Renal cortical epithelial cell (primary cell): ENCODE results near the gene RIPK3. TPM values are rescaled to one million over a fixed set of nuclear protein-coding genes. Genes with fewer than 3 reads are reported as not detected.
"Not testable (repeated sequence)": the region's sequence is repeated elsewhere in the genome, so short reads cannot be mapped to it uniquely, and the experiment has no call there.

Source experiments
- DNase-seq: peaks from one replicate; pipeline ENCODE4 v3.0.0-alpha.2; 2011; ENCODE audit warnings: low read depth
- total RNA-seq: library from RNA; depleted of rRNA; stranded (reverse); fragments of >200 nt; gene quantifications from 2 replicates; pipeline ENCODE4 v1.2.3, GENCODE V29; 2014

The RIPK3 gene
- total RNA-seq, 1 donor from 2014 or later = 1.8 TPM

DNA sequence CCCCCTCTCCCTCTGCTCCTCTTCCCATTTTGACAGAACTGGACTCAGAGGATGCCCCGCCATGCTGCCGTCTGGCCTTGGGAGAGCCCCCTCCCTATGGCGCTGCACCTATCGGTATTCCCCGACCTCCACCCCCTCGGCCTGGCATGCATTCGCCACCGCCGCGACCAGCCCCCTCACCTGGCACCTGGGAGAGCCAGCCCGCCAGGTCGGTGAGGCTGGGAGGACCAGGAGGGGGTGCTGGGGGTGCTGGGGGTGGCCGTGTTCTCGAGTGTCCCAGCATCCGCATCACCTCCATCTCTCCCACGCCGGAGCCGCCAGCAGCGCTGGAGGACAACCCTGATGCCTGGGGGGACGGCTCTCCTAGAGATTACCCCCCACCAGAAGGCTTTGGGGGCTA lies 29.7 kb upstream of the RIPK3 start:
- no peak for DNase-seq

GRCh38 chr14:24368562-24369252 lies 28.9 kb upstream of the RIPK3 start:
- no peak for DNase-seq

GRCh38 chr14:24368212-24368561 lies 28.4 kb upstream of the RIPK3 start:
- no peak for DNase-seq

- peak; percentile 81 for DNase-seq
Measured at GRCh38 chr14:24367514-24368211, 27.9 kb upstream of the RIPK3 start, which contains the start of gene NFATC4. Gene NFATC4 (plus strand): TSS chr14:24368184. CDS start chr14:24368341, 157 bp downstream.

GRCh38 chr14:24366721-24367513 lies 27.1 kb upstream of the RIPK3 start:
- peak; percentile 83 for DNase-seq

DNA sequence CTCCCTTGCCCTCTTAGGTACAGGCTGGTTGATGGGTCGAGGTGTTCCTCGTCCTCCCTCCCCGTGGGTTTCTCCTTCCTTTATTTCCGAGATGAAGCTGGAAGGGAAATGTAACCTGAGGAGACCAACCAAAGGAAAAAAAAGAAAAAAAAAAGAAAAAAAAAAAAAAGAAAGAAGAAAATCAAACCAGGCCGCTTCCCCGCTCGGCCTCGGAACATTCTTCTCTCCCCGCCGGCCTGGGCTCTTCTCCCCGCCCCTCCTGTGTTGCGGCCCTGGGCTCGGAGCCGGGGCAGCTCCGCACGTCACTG lies 26.6 kb upstream of the RIPK3 start:
- DNase-seq = peak; percentile 16

- DNase-seq = peak; percentile 82
Measured at GRCh38 chr14:24365600-24366412, 26.0 kb upstream of the RIPK3 start.

DNA sequence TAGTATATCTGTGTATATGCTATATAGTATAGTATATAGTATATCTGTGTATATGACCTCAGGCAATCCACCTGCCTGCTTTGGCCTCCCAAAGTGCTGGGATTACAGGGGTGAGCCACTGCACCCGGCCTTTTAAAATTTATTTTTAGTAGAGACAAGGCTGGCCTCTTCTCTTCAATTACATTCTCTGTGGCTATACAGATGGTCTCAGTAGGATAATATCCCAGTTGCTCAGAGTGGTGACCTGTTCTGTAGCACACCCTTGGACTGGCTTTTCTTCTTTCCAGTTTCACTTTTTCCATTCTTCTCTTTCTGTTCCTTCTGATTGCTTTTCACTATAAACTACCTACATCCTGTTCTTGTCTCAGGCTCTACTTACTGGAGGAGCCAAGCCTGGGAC lies 25.1 kb upstream of the RIPK3 start:
- DNase-seq = no peak

DNA sequence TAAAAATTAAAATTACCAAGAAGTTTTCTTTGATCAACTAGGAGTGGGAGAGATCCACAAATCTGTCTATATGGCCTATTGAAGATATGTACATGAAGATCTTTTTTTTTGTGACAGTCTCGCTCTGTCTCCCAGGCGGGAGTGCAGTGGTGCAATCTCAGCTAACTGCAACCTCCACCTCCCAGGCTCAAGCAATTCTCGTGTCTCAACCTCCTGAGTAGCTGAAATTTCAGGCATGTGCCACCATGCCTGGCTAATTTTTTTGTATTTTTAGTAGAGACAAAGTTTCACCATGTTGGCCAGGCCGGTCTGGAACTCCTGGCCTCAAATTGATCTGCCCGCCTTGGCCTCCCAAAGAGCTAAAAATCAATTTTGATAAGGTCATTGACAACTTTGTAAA lies 23.6 kb upstream of the RIPK3 start:
- DNase-seq = no peak

DNA sequence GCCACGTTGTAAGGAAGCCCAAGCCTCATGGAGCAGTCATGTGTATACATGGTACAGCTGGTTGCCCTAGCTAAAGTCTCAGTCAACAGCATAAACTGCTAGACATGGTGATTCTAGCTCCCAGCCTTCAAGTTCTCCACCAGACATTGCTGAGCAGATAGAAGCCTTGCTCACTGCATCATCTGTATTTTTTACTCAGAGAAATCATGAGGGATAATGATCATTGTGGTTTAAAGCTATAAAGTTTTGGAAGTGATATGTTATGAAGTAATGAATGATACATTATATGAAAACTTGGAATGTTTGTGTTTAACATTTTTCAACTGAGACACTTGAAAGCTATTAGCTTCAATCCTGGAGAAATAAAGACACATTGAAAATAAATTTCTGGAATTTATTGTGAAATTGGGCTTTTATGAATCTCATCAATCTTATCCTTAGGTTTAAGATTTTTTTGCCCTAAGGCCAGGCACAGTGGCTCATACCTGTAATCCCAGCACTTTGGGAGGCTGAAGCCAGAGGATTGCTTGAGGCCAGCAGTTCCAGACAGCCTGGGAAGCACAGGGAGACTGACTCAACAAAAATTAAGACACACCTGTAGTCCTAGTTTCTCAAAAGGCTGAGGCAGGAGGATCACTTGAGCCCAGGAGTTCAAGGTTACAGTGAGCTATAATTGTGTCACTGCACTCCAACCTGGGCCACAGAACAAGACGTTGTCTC lies 22.6 kb upstream of the RIPK3 start:
- DNase-seq = no peak

DNA sequence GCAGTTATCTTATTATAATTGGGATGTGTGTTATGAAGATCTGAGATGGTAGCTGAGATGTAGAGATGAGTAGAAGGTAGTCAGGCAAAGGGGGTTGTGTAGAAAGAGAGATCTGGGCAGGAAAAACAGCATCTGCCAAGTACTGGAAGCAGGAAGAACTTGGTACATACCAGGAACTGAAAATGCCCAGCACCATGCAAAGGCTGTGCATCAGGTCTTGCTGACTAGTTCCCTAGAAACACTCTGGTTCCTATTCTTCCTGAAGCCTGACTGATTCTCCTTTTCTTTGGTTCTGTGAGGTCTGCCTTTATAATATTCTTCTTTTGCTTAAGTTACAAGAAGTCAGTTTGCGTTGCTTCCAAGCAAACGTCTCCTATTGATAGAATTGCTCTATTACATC lies 21.5 kb upstream of the RIPK3 start:
- no peak for DNase-seq

DNA sequence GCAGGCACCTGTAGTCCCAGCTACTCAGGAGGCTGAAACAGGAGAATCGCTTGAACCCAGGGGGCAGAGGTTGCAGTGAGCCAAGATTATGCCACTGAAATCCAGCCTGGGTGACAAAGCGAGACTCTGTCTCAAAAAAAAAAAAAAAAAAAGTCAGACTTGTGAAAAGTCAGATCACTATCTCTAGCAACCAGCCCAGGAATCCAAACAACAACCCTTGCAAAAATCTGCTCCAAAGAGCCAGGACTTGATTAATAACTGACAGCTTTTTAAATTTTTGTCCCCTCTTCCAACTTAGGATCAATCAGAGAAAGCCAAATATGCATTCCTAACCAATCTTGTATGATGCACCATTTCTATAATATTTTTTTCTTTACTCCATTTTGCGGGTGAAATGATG lies 20.5 kb upstream of the RIPK3 start:
- DNase-seq = no peak

DNA sequence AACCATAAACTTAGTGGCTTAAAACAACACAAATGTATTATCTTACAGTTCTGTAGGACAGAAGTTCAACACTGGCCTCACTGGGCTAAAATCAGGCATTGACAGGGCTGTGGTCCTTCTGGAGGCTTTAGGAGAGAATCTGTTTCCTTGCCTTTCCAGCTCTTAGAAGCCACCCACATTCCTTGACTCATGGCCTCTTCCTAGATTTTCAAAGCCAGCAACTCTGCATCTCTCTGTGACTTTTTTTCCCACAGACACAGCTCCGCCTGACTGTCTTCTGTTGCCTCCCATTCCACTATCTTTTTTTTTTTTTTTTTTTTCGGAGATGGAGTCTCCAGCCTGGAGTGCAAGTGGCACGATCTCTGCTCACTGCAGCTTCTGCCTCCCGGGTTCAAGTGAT lies 16.4 kb upstream of the RIPK3 start:
- no peak for DNase-seq

DNA sequence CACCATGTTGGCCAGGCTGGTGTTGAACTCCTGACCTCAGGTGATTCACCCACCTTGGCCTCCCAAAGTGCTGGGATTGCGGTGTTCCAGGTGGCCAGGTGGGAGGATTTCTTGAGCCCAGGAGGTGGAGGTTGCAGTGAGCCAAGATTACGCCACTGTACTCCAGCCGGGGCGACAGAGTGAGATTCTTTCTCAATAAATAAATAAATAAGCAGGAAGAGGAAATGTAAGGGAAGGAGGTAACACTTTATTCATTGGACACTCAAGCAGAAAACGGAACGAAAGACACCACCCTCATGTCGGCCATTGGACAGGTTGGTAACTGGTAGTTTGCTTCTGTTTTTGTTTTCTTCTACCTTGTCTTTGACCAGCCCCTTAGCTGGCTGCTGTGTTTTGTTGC lies 15.2 kb upstream of the RIPK3 start:
- no peak for DNase-seq

- DNase-seq = not testable (repeated sequence)
Measured at GRCh38 chr14:24354482-24354825, 14.7 kb upstream of the RIPK3 start.

DNA sequence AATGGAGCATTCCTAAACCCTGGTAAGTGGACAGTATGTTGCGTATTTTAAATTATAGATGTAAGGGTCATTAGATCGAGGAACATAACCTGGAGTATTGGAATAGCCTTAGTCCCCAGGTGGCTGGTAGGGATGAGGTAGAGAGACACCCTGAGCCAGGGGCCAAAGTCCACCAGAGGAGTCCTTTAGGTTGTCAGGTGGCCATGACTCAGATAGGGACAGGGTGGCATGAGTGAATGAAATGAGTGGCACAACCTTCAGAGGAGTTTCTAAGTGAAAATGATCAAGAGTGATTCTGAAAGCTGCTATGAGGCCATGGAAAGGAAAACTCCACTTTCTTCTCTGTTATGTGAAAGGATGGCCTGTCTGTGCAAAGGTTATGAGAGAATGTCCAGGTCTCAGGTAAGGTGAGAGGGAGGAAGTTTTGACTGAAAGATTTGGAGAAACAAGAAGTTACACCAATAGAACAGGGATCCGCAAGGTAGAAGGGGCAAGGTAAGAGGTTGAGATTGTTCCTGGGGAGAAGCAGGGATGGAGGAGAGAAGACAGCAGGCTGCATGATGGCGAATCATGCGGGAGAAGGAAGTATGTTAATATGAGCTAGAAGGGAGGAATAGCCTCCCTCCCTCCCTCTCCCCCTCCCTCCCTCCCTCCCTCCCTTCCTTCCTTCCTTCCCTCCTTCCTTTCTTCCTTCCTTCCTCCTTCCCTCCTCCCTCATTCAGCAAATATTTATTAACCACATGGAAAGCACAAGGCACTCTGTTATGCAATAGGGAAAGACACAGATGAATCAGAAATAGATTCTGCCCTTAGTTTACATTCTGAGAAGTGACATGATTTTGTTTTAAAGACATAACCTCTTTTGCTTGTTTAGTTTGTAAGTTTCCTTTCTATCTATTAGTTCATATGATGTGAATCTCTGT lies 14.0 kb upstream of the RIPK3 start:
- peak; percentile 77 for DNase-seq

DNA sequence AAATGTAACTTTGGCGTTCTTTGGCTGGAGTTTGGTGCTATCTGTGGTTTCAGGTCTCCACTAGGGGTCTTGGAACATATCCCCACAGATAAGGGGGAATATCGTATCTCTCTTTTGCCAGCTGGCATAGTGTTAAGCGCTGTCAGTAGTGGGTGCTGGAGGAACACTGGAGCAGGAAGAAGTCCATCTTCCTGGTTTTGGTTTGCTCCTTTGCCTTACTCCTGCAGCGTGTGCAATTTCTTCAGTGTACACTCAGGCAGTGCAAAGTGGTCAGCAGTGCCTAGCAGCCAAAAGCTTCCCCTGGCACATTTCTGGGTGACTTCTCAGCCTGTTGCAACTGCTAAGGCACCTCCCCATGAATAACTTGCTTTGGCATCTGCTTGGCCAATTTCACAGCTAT lies 11.7 kb upstream of the RIPK3 start:
- DNase-seq = peak; percentile 66

GRCh38 chr14:24349742-24350141 lies 10.0 kb upstream of the RIPK3 start:
- no peak for DNase-seq

DNA sequence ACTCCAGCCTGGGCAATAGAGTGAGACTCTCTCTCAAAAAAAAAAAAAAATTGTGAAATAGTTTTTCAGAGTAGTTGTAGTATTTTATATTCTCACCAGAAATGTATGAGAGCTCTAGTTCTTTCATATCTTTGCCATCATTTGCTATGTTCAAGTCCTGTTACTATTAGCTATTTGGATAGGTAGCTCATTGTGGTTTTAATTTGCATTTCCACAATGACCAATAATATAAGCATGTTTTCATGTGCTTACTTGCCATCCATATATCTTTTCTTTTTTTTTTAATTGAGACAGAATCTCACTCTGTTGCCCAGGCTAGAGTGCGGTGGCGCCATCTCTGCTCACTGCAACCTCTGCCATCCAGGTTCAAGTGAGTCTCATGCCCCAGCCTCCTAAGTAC lies 8.4 kb upstream of the RIPK3 start:
- no peak for DNase-seq

GRCh38 chr14:24347134-24347533 lies 7.3 kb upstream of the RIPK3 start:
- no peak for DNase-seq
